AG04450 (cell line): ENCODE results near the gene ABT1. TPM values are rescaled to one million over a fixed set of nuclear protein-coding genes. Genes with fewer than 3 reads are reported as not detected.

Source experiments
- CTCF ChIA-PET: fragments of 300-600, 350-600 bp; formaldehyde crosslinking; extraction: SDS; loops from one replicate; lab custom pipeline; 2022; ENCODE audit warnings: antibody characterized with exemption, inconsistent platforms; lab: Charles Lee
- POLR2A ChIA-PET: fragments of 350-600 bp; formaldehyde crosslinking; extraction: SDS; loops from one replicate; lab custom pipeline; 2021; ENCODE audit warnings: antibody characterized with exemption, inconsistent platforms; lab: Yijun Ruan, JAX
- DNase-seq: peaks from one replicate; pipeline ENCODE4 v3.0.0-alpha.2; 2011; ENCODE audit warnings: low read depth, low spot score
- H3K27ac ChIP-seq: one replicate; pipeline ENCODE4 v1.5.1; 2012; ENCODE audit warnings: low read depth, low read length, control low read depth
- H3K27me3 ChIP-seq: one replicate; pipeline ENCODE4 v1.6.0; 2012; ENCODE audit warnings: low read length; ENCODE audit not compliant: control insufficient read depth, insufficient read depth
- H3K4me3 ChIP-seq: 2 replicates; pipeline ENCODE4 v1.5.1; 2011; ENCODE audit warnings: mild to moderate bottlenecking, low read depth, low read length, control low read depth
- H3K9me3 ChIP-seq: 2 replicates; pipeline ENCODE4 v1.5.1; 2012; ENCODE audit warnings: low read length; ENCODE audit not compliant: control insufficient read depth, insufficient read depth
- CTCF ChIP-seq: IDR thresholded peaks from 2 replicates; pipeline ENCODE4 v1.5.1; 2011; ENCODE audit warnings: low read depth, low read length, control low read depth, inconsistent platforms
- polyA plus RNA-seq: library from polyadenylated mRNA; depleted of rRNA; stranded (reverse); fragments of >200 nt; gene quantifications from 2 replicates; pipeline ENCODE4 v1.2.3, GENCODE V29; 2011

Gene ABT1
- polyA plus RNA-seq, 1 experiment: 12.8 TPM

DNA sequence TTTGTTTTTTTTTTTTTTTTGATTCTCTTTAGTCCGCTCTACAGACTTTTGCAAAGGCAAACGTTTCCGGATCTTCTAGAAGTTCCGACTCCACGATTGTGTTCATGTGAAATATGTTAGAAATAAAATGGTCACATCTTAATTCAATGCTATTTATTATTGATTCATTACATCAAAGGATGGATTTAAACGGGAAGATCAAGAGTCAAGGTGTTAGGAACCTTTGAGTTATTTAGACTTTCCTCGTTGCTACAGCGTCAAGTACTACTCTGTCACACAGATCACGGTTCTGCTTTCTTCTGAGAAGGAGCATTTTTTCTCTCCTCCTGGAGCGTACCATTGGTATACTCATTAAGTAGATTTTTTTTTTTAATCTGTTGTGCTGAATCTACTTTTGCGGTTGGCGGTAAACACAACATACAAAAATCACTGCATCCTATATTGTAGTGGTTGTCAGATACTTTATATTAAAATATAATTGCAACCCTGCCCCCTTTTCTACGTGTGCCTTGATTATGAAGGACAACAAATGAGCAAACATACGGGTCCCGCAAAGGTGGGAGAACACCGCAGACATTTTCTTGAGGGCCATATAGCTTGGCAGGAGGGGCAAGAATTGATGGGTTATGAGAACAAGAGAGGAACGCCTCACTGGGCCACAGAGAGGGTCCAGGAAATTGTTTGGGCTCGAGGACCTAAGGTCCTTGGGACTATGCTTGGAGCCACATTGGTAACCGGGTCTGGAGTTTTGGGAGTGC lies 41.1 kb upstream of the ABT1 start:
- CTCF ChIA-PET: interaction anchor here (0.6 to 2.6 kb wide), 7 partner anchors 17 to 536 kb away, joined by 3 to 11 read pairs (median 5); a partner anchor contains a TSS
- no peaks in the 10 kb centered on the region for H3K27me3 ChIP-seq
- POLR2A ChIA-PET: interaction anchor here (0.8 to 1.4 kb wide), 2 partner anchors 19 to 234 kb away, joined by 3 to 8 read pairs; no protein-coding TSS in a partner anchor
- no peak for TF ChIP-seq CTCF
- no peak overlapping the region for H3K27ac ChIP-seq
- no peaks in the 10 kb centered on the region; the same call in 1 of the 2 replicates for H3K9me3 ChIP-seq
- H3K4me3 ChIP-seq: peak overlapping the region; percentile 62
- DNase-seq: no peak

- H3K27me3 ChIP-seq: no peaks in the 10 kb centered on the region
- peak overlapping the region; percentile 59 for H3K27ac ChIP-seq
- no peaks in the 10 kb centered on the region for H3K9me3 ChIP-seq
- peak overlapping the region; percentile 36 for H3K4me3 ChIP-seq
- ChIA-PET CTCF (interaction anchor here (0.6 to 1.3 kb wide), 8 partner anchors 15 to 235 kb away, joined by 3 to 9 read pairs (median 3); no protein-coding TSS in a partner anchor), POLR2A (interaction anchor here (0.8 to 1.4 kb wide), 3 partner anchors 15 to 234 kb away, joined by 3 to 8 read pairs (median 4); no protein-coding TSS in a partner anchor)
- no peak for TF ChIP-seq CTCF
- peak; percentile 84 for DNase-seq
Observed at GRCh38 chr6:26556263-26557070, 40.3 kb upstream of the ABT1 start.

DNA sequence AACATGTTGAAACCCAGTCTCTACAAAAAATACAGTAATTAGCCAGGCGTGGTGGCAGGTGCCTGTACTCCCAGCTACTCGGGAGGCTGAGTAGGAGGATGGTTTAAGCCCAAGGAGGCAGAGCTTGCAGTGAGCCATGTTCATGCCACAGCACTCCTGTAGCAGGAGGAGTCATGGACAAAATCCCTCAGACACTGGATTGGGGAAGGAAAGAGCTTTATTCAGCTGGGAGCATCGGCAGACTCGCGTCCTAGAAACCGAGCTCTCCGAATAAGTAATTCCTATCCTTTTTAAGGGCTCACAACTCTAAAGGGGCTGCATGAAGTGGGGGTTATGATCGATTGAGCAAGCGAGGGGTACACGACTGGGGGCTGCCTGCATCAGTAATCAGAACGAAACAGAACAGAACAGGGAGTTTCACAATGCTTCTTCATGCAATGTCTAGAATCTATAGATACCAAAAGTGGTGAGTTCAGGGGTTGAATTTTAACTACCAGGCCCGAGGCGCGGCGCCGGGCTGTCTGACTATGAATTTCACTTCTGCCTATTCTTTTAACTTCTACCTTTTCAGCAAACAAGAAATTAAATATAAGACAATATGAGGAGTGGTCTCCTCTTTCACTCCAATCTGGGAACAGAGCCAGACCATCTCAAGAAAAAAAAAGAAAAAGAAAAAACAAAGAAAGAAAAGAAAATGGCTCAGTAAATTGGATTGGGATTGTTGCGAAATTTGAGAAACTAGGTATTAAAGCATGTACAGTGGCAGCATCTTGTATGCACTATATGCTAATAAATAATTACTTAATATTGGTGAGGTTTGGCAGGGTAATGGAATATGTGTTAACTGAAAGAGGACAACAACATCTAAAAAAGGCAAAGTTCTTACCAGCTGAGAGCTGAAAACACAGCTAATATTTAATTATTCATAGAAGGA lies 35.0 kb upstream of the ABT1 start:
- H3K27me3 ChIP-seq: no peaks in the 10 kb centered on the region
- no peak for DNase-seq
- CTCF ChIA-PET: interaction anchor here (1.4 kb wide), 1 partner anchor 10 kb away, joined by 7 read pairs; no protein-coding TSS in a partner anchor
- no peak overlapping the region for H3K4me3 ChIP-seq
- H3K27ac ChIP-seq: no peak overlapping the region
- POLR2A ChIA-PET: no interaction called here
- no peak for TF ChIP-seq CTCF
- no peaks in the 10 kb centered on the region for H3K9me3 ChIP-seq

- DNase-seq: no peak
- no peak overlapping the region for H3K27ac ChIP-seq
- POLR2A ChIA-PET: no interaction called here
- H3K9me3 ChIP-seq: no peaks in the 10 kb centered on the region
- no peak overlapping the region for H3K4me3 ChIP-seq
- no peaks in the 10 kb centered on the region for H3K27me3 ChIP-seq
- no peak for TF ChIP-seq CTCF
- CTCF ChIA-PET: interaction anchor here (0.6 to 2.0 kb wide), 2 partner anchors 32 to 387 kb away, joined by 7 to 11 read pairs; no protein-coding TSS in a partner anchor
Observed at GRCh38 chr6:26563488-26563887, 33.3 kb upstream of the ABT1 start.
